HG03354 (cell line): ENCODE results near the gene PLA2G4B.
A peak's percentile ranks its signal among the peaks of the same experiment; 100 is the strongest.
"Not testable (repeated sequence)": the region's sequence is repeated elsewhere in the genome, so short reads cannot be mapped to it uniquely, and the experiment has no call there.

ENCODE experiments used
- ATAC-seq: cut with Tn5 transposase; IDR thresholded peaks from one replicate; pipeline ENCODE4 v1.9.1; 2021; ENCODE audit warnings: mild to moderate bottlenecking; ENCODE audit not compliant: unreplicated experiment, poor library complexity, severe bottlenecking

The PLA2G4B gene

GRCh38 chr15:41824062-41824745 lies 14.4 kb upstream of the PLA2G4B start:
- ATAC-seq = no peak

GRCh38 chr15:41825145-41825544 lies 13.5 kb upstream of the PLA2G4B start:
- ATAC-seq = no peak

- no peak for ATAC-seq
These were observed 12.8 kb upstream of the PLA2G4B start for GRCh38 chr15:41825572-41826535.

GRCh38 chr15:41827290-41827879 lies 11.3 kb upstream of the PLA2G4B start:
- peak; percentile 15 for ATAC-seq

GRCh38 chr15:41827880-41828806 lies 10.5 kb upstream of the PLA2G4B start, which contains the start of gene JMJD7:
JMJD7 (plus strand) TSS chr15:41828092; CDS start chr15:41828125, 33 bp downstream.
- peak; percentile 69 for ATAC-seq

GRCh38 chr15:41828807-41829141 lies 9.9 kb upstream of the PLA2G4B start:
- ATAC-seq = no peak

GRCh38 chr15:41829959-41830646 lies 8.5 kb upstream of the PLA2G4B start:
- no peak for ATAC-seq

GRCh38 chr15:41831291-41831690 lies 7.4 kb upstream of the PLA2G4B start:
- not testable (repeated sequence) for ATAC-seq

- ATAC-seq = no peak
These were observed 6.4 kb upstream of the PLA2G4B start for GRCh38 chr15:41832208-41832607.

GRCh38 chr15:41832875-41833274 lies 5.8 kb upstream of the PLA2G4B start:
- ATAC-seq = no peak

GRCh38 chr15:41834096-41834495 lies 4.6 kb upstream of the PLA2G4B start:
- no peak for ATAC-seq

- ATAC-seq = no peak
These were observed 2.6 kb upstream of the PLA2G4B start for GRCh38 chr15:41836073-41836472.

GRCh38 chr15:41836713-41837454 lies 1.8 kb upstream of the PLA2G4B start:
- no peak for ATAC-seq

GRCh38 chr15:41839781-41840491 lies 1.3 kb downstream of the PLA2G4B start:
- ATAC-seq = no peak

- ATAC-seq = no peak
These were observed 2.0 kb downstream of the PLA2G4B start for GRCh38 chr15:41840673-41841072.

GRCh38 chr15:41841131-41841530 lies 2.5 kb downstream of the PLA2G4B start:
- no peak for ATAC-seq

GRCh38 chr15:41842229-41842628 lies 3.6 kb downstream of the PLA2G4B start:
- ATAC-seq = no peak

GRCh38 chr15:41843571-41843970 lies 4.9 kb downstream of the PLA2G4B start:
- ATAC-seq = no peak
